ENCODE data around the gene PRXL2B.

- no peak for TF ChIP-seq ZNF687 (IDR thresholded peaks at IDR 0.05)
- TF ChIP-seq CTCF (IDR thresholded peaks at IDR 0.05 in 2 of 3, conservative IDR thresholded peaks at IDR 0.05 in 1 of 3; ENCODE audit: control insufficient read depth in 2 of 3, extremely low read depth in 1 of 3, insufficient read depth in 1 of 3, low read depth in 3 of 3, low read length in 3 of 3), result no peak
- no peak for TF ChIP-seq KAT2A (conservative IDR thresholded peaks at IDR 0.05; ENCODE audit: control insufficient read depth, low read depth, low read length)
- TF ChIP-seq SREBF2 (IDR thresholded peaks at IDR 0.05; ENCODE audit: low read length), result no peak
- no peak for TF ChIP-seq ASH2L (IDR thresholded peaks at IDR 0.05; ENCODE audit: borderline replicate concordance, low read depth)
- no peak for TF ChIP-seq ETV6 (conservative IDR thresholded peaks at IDR 0.05 in 1 of 2, IDR thresholded peaks at IDR 0.05 in 1 of 2; ENCODE audit: borderline replicate concordance in 1 of 2, low read depth in 1 of 2)
These were observed 48.2 kb upstream of the PRXL2B start for GRCh38 chr1:2538376-2538775.

All from GM12878 (cell line).